GM21576 (cell line): ENCODE results near the gene KDM1A.

Source experiments
- ATAC-seq: cut with Tn5 transposase; IDR thresholded peaks from one replicate; pipeline ENCODE4 v1.9.1; 2021; ENCODE audit warnings: mild to moderate bottlenecking, moderate library complexity; ENCODE audit not compliant: unreplicated experiment

KDM1A gene

DNA sequence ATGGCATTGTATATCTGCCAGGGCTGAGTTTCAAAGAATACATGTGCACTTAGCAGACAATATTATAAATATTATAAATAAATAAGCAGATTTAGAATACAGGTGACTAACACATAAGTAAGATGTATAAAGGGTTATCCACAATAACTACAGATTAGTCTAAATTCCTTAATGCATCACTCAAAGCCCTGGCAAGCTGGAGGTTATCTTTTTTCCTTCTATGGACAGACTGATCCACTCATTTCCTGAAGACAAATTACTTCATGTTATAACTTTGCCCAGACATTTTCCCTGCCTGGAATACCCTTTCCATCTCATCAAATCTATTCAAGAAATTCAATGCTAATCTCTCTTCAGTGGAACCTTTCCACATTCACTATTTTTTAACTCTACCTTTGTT, 110.6 kb downstream of the KDM1A start:
- ATAC-seq, result no peak

- ATAC-seq, result no peak
Measured at GRCh38 chr1:23132033-23132432, 112.8 kb downstream of the KDM1A start.
